GM12872 (cell line): ENCODE data around the gene ADAM12.

Experiments used
- CTCF ChIP-seq: IDR thresholded peaks from 3 replicates; pipeline ENCODE4 v1.5.1; 2011; ENCODE audit warnings: low read depth, mild to moderate bottlenecking, low read length, moderate library complexity; ENCODE audit not compliant: insufficient read depth

The ADAM12 gene

GRCh38 chr10:126430512-126430911 lies 42.2 kb upstream of the ADAM12 start:
- TF ChIP-seq CTCF = no peak

GRCh38 chr10:126429275-126429674 lies 41.0 kb upstream of the ADAM12 start:
- no peak for TF ChIP-seq CTCF

GRCh38 chr10:126425489-126426065 lies 37.3 kb upstream of the ADAM12 start:
- no peak for TF ChIP-seq CTCF

GRCh38 chr10:126425032-126425431 lies 36.8 kb upstream of the ADAM12 start:
- no peak for TF ChIP-seq CTCF

- TF ChIP-seq CTCF = no peak
Observed at GRCh38 chr10:126423732-126424491, 35.6 kb upstream of the ADAM12 start.

GRCh38 chr10:126422567-126422966 lies 34.3 kb upstream of the ADAM12 start:
- no peak for TF ChIP-seq CTCF

- TF ChIP-seq CTCF = no peak
Observed at GRCh38 chr10:126421756-126422256, 33.5 kb upstream of the ADAM12 start.
